GM18507 (cell line): ENCODE measurements around the gene EIPR1.

Experiments
- DNase-seq: peaks from one replicate; pipeline ENCODE4 v3.0.0; 2011; ENCODE audit warnings: low read depth; ENCODE audit not compliant: insufficient read length; ENCODE audit errors: extremely low spot score
- FAIRE-seq: peaks from 2 replicates; lab custom pipeline; 2011; peaks lifted over from hg19 to GRCh38; lab: Jason Lieb, UNC

EIPR1 gene

DNA sequence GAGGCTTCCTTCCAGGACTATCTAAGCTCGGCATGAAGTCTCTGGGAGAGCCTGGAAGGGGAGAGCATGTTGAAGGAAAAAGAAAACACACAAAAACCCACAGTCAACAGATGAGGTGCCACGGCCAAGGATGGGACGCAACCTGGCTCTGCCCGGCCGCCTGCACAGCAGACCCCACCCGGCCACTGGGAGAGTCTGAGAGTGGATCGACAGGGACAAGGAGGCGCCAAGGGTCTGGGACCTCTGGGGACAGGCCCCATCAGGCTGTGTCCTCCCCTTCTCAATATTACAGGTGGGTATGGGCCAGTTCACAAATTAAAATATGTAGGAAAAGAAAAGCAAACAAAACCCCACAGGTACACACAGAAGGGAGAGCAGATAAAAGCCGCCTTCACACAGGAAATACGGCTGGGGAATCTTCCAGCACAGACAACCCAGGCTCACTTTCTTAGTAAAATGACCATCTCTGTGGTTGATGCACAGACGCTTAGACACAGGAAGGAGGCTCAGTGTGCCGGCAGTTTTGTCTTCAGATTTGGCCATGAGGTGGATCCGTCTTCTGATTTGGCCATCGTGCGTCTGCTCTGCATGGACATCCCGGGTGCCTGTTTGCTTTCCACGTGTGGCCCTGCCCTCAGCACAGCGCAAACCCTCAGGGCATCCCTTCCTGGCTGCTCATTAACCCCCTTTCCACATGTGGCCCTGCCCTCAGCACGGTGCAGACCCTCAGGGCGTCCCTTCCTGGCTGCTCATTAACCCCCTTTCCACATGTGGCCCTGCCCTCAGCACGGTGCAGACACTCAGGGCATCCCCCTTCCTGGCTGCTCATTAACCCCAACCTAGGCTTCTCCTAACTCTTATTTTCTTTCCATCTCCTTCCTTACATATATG, 138.4 kb downstream of the EIPR1 start:
- FAIRE-seq (peak; percentile 52), DNase-seq (peak; percentile 11)

DNA sequence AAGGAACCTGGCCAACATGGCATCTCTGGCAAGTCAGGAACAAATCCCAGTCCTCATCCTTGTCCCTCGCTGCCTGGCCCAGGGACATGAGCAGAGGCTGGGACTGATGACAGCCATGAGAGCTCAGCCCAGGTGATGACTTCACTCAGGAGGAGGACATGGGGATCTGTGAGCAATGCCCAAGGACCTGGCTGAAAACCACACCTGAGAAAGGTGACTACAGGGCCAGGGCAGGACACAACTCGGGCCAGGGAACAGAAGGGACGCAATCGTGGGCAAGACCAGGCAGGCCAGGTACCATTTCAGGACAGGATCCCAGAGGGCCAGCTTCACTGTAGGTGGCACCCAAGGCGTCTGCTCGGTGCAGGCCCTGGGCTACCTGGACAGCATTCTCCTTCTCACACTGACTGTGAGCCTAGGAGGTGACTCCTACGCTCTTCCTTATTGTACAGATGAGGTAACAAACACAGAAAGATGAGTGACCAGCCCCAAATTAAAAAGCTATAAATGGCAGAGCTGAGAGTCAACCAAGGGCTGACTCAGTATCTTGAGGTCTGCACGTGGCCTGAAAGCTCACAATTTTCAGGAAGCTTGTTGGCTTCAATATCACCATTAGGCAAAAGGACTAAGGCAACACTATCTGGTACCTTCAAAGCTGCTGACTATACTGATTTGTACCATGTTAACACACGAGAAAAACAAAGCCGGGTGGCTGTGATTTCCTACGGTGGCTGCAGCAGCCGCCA, 141.1 kb downstream of the EIPR1 start:
- DNase-seq (no peak), FAIRE-seq (no peak)

DNA sequence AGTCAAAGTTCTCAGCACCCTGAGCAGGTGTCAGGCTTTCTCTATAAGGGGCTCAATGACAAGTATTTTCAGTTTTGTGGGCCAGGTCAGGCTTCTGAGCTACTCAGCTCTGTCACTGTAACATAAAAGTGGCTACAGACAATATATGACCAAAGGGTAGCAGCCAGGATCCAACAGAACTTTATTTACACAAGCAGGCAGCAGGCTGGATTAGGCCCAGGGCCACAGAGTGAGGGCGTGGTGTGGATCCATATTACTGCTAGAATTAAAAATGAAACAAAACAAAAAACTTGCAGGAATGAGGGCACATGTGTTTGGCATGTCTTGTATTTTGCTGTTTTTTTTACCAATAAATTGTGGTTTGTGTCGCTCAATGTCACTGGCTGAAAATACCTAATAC, 143.7 kb downstream of the EIPR1 start:
- DNase-seq (no peak), FAIRE-seq (no peak)

DNA sequence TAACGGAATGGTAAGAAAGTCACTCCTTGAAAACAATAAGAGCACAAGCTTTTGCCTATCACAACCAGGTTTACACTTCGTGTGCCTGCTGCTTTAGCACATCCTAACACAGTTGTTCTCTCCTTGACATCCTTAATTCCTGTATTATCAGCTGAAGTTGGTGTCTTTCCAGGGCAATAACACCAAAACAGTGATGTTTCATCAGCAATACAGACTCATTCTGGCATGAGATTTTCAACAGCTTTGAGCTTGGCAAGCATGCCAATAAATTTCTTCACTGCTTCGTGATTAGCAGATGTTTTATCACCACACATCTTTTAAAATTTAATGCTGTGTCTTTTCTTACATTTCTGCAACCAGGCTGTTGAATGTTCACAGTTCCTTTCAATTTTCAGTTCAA, 148.4 kb downstream of the EIPR1 start:
- no peak for FAIRE-seq
- DNase-seq, result no peak

DNA sequence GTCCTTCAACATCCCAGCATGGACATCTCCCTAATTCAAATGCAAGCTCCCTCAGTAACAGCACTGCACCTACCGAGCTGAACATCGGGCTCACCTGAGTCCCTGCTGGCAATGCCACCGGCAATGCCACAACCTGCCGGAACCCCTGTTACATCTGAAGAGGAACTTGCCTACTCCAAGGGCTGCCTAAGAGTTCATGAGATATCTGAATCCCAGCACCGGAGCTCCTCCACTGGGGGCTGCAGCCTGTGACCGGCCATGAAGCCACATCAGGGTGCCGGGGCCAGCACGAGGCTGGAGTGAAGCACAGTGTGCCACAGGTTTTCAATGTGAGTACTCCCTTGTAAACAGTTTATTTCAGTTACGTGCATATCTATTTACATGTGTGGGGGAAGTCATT, 152.9 kb downstream of the EIPR1 start:
- DNase-seq (no peak), FAIRE-seq (no peak)

DNA sequence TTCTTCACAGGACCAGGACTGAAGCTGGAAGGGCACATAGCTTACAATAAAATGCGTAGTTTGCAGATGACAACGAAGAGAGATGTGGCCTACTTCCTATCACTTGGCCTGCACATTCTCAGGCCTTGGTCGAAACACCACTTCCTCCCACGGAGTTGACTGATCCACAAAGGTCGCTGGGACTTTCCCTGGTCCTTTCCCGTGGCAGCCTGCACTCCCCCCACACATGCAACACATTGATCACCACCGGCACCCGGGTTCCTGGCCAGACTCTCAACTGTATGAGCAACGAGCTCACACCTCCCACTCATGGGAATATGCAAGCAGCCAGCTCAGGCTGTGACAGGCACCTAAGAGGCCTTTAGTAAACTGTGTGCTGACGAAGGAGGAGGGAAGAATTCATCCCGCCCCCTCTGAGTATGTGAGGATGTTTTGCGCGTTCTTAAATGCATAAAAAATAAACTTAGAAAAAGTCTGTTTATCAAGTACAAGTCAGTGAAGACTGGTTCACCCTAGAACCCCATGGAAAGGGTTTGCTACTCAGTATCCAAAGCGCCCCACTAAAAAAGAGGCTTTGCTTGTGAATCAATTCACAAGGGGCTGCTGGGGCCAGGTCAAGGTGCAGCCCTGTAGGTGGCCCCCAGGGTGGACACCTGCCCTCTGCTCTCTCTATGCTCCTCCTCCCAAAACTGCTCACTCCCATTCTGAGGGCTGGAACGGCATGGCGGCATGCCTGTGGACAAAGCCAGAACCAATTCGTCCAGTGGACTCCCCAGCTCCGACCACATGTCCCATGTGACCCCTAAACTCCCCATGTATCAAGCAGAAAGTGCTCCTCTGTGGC, 154.3 kb downstream of the EIPR1 start:
- FAIRE-seq (peak; percentile 96), DNase-seq (peak; percentile 60)

DNA sequence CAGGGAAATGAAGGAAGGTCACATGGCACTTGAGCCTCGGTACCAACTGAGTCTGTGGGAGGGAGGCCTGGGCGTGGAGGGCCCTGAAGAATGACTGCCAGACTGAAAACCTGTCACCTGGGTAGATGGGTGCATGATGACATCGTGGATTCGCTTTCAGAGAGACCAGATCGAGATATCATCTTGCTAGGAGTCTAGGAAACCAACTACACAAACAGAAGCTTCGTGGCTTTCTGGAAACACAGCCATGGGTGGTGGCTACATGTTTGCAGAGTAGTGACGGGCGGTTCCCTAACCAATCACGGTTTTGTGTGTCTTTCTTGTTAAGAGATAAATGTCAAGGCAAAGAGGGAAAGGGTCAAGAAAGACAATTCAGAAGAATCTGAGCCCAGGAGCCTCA, 155.0 kb downstream of the EIPR1 start:
- DNase-seq (no peak), FAIRE-seq (no peak)

DNA sequence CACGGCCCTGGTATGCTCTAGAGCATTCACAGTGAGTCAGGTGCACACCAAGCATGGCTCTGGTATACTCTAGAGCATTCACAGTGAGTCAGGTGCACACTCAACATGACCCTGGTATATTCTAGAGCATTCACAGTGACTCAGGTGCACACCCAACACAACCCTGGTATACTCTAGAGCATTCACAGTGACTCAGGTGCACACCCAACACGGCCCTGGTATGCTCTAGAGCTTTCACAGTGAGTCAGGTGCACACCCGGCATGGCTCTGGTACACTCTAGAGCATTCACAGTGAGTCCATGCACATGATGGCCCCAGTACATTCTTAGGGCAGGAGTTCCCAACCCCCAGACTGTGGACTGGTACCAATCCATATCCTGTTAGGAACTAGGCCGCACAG, 158.1 kb downstream of the EIPR1 start:
- no peak for DNase-seq
- FAIRE-seq, result no peak

DNA sequence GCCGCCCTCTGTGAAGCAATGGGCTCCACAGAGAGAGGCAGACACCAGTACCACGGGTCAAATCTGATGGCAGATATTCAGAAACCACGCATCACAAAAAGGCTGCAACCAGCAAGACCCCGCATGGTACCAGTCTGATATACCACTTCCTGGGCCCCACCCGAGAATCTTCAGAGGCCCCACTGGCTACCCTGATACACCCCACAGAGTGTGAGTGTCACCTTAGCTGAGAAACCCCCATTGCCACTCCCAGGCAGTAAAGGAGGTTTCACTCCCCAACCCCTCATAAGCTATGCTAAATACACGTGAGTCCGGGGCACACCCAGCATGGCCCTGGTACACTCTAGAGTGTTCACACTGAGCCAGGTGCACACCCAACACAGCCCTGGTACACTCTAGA, 160.0 kb downstream of the EIPR1 start:
- no peak for FAIRE-seq
- no peak for DNase-seq

DNA sequence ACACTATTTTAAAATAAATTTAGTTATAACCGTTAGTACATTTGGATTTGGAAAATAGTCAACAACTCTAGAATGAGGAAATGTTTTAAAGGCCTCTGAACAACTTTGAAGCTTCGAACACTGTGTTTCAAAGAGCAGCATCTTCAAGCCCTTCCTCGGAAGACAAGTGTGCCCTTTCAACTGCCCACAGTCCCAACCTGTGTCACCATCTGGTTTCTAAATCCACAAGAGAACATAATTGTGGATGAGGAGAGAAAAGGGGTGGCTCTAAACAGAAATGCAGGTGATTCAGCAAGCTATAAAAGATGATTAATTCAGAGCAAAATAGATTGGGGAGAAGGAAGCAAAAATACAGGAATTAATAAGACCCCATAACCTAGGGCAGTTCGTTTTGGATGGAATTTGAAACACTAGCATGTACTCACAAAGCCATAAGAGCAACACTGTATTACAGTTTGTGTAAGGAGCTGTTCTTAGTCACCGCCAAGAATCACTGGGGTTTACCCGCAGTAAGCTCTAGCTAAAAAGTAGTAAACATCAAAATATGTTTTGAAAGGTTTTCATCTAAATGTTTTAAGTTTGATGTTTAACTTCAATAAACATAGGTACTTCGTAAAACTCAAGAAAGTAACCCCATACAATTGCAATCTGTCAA, 160.7 kb downstream of the EIPR1 start:
- FAIRE-seq, result no peak
- no peak for DNase-seq

DNA sequence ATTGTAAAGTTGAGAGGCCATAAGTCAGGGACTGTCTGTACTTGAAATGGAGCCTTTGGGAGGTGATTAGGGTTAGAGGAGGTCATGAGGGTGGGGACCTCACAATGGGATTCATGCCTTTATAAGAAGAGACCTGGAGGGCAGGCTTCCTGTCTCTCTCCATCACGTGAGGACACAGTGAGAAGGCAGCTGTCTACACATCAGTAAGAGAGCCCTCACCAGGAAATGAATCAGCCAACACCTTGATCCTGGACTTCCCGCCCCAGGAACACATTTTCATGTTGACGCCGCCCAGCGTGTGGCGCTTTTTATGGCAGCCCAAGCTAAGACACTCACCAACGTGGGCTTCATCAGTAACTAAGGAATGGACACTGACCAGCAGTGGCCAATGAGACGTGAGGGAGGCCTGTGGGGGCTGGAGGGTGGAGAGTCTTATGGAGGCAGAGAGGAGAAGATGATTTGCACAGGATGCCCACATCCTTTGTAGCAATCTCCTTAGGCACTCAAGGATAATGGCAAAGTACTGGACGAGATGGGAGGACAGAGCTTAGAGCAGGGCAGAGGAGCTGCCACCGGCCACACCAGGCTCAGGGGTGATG, 162.7 kb downstream of the EIPR1 start:
- DNase-seq (no peak), FAIRE-seq (no peak)

DNA sequence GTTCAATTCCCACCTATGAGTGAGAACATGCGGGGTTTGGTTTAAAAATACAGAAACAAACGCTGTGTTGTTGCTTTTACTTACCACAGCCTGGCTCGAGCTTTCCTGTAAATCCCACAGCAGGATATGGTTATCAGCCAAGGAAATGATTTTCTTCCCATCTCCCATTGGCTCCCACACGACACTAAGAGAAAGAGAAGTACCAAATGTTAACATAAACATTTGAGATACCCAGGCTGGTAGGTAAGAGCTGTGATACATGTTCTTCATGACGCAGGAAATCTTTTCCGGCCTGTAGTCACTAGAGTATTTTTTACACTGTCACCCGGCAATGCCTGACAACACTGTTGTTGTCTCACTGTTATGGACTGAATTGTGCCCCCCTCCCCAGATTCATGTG, 163.6 kb downstream of the EIPR1 start:
- FAIRE-seq (no peak), DNase-seq (no peak)

DNA sequence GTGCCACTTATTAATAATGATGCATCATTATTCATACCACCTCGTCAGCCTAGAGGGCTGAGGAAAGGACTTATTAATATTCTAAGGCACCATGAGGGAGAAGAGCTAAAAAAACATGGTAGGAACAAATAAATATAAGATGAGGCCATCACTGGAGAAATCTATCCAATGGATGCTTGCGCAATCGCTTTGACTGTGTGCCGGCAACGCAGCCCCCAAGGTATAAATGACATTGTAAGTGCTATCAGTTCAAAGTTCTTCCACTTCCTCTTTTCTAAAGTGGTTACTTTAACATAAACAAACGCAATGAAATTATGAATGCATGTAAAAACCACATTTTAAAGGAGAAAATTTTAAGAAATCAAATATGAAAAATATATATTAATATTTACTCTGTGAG, 164.6 kb downstream of the EIPR1 start:
- DNase-seq (no peak), FAIRE-seq (no peak)

DNA sequence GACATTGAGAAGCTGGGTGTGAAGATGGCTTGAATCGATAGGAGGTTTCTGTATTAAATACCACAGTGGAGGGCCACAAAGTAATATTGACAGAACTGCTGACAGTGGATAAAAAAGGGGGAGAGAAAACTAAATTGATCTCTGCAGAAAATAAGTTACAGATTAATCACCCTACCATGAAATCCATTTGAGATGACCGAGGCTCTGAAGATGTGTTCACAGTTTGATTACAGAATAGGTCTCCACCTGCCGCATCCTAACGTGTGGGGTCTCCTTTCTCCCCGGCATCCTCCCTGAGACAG, 165.6 kb downstream of the EIPR1 start:
- DNase-seq (no peak), FAIRE-seq (no peak)

DNA sequence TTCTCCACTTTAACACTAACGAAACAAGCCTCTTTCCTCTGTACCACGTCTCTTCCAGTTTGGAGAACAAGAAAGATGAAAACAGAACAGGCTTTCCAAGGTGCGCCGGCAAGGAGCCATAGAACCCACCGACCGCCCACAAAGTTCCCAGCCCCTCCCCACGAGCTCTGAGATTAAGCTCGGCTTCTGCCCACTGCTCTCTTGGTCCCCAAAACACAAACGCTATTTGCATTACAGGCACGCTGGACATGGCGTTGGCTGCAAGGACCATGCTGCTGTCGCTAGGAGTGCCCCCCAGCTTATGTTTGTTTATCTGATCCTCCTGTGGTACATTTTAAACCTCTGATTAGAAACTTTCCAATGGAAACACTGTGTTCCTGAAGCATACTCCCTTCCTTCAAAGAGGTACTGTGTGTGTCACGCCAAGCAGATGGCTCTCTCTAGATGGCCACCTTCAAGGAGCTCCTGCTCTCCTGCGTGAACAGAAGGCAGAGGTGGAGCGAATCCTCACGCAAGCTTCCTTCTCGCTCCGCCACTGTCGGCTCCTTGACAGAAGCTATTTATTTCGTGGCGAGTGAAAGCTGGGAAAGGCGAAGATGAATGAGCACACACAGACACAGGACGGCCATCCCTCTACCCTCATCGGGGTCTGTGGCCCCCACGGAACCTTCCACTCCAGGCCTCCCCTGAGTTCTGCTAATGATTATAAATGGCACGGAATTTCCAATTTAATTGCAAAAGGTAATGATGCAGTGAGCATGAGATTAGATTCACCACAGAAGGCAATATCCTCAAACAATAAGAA, 166.2 kb downstream of the EIPR1 start:
- DNase-seq (no peak), FAIRE-seq (no peak)

DNA sequence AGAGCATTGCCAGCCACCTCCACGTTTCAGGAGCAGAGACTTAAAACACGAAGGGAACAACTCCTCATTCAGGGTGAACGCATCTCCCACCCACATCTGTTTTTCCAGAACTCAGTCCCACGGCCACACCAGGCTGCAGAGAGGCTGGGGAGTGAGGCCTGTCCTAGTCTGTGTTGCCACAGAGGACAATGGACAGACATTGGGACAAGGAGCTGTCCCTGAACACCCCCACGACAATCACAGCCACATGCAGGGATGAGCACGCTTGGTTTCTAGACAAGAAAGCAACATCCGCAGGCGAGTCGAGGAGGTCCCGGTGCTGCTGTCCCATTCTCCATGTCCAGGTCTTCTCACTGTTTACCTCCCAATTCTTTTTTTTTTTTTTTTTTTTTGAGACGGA, 167.4 kb downstream of the EIPR1 start:
- FAIRE-seq (no peak), DNase-seq (no peak)

DNA sequence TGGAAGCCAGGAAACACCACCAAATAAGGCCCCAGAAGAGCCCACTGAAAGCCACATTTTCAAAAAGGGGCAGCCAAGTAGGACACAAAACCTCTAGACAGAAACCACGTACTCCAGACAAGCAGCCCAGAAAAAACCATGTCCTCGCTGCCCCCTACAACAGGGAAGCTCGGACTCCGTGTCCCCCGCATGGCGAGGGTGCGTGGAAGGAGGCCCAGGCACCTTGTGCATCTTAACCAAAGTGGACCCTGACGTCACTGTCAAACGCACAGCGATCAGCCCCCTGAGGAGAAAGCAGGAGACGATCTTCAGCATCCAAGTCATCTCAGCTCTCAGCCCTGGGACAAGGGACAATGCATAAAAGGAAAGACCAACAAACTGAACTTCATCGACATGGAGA, 168.4 kb downstream of the EIPR1 start:
- FAIRE-seq (no peak), DNase-seq (no peak)

DNA sequence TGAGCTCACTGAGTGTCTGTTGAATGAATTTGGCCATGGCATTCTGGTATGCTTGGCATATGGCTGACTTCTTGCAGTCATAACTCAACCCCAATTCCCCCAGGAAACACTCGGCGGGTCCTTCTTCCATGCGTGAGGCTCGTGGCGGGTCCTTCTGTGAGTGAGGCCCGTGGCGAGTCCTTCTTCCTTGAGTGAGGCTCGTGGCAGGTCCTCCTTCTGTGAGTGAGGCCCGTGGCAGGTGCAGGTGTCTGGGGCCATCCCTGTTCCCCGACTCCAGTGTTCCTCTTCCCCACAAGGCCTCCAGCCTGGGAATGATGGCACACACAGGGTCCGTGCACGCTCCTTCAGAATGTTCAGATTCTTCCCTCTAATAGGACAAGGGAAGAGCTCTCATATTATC, 169.0 kb downstream of the EIPR1 start:
- no peak for FAIRE-seq

DNA sequence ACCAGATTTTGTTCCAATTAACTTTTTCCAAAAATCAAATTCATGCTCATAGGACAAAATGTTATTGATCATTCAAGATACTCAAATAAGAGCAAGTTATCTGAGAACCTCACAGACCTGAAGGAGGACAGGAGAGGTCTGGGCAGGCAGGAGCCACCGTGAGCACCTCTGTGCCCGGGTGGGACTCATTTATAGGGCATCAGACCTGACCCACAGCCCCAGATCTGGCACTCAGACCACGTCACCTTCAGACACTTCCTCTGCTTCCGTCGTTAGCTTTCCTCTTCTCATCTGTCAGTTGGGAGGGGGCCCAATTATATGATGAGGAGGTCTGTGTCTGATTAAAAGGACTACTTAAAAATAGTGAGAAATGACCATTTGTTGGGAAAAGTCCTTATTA, 169.4 kb downstream of the EIPR1 start:
- FAIRE-seq (no peak), DNase-seq (no peak)

More for the DNA sequence above, 169.0 kb downstream of the EIPR1 start:
- DNase-seq, result no peak
